CD1c-positive myeloid dendritic cell (primary cell): ENCODE data around the gene GLRX5.

ENCODE experiments used
- DNase-seq: peaks from one replicate; pipeline ENCODE4 v3.0.0-alpha.2; 2016; ENCODE audit errors: extremely low spot score

Gene GLRX5

GRCh38 chr14:95535226-95536021 lies 574 bp downstream of the GLRX5 start:
- DNase-seq: no peak

GRCh38 chr14:95536036-95536593 lies 1.3 kb downstream of the GLRX5 start:
- DNase-seq: no peak

DNA sequence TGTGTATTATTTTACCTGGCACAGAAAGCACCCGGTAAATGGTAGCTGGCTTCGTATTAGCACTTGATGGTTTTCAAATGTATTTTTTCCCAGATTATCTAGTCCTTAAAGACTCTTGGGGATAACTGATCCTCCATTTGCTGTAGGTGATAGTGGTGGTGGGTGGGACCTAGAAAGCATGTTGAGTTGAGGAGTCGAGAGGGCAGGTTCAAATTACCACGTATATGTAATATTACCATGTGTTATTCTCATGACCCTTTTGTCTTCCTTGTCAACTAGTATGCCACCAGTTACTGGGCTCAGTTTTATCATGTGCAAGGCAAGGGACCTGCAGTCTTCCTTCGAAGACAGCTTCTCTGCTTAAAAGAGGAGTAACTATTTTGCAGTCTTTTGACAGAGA lies 1.8 kb downstream of the GLRX5 start:
- no peak for DNase-seq

GRCh38 chr14:95537298-95538089 lies 2.6 kb downstream of the GLRX5 start:
- no peak for DNase-seq

DNA sequence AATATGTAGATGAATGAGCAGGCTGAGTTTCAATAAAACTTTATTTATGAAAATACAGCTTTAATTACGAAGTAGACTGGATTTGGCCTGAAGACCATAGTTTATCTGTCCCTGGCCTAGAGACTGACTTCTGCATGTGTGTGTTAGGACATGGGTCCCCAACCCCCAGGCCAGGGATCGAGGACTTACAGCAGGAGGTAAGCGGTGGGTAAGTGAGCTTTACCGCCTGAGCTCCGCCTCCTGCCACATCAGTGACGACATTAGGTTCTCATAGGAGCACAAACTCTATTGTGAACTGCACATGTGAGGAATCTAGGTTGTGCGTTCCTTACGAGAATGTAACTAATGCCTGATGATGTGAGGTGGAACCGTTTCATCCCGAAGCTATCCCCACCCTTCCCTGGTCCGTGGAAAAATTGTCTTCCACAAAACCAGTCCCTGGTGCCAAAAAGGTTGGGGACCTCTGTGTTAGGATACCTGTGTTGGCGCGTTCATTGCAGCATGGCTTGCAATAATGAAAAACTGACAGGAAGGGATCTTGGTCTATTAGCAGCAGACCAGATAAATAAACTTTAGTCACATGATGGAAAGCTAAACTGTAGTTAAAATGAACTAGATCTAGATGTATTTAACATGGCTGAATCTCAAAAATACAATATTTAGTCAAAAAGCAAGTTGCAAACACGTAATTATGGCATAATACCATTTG lies 4.1 kb downstream of the GLRX5 start:
- no peak for DNase-seq

GRCh38 chr14:95540236-95540855 lies 5.5 kb downstream of the GLRX5 start:
- DNase-seq: no peak

GRCh38 chr14:95541346-95541745 lies 6.5 kb downstream of the GLRX5 start:
- no peak for DNase-seq

DNA sequence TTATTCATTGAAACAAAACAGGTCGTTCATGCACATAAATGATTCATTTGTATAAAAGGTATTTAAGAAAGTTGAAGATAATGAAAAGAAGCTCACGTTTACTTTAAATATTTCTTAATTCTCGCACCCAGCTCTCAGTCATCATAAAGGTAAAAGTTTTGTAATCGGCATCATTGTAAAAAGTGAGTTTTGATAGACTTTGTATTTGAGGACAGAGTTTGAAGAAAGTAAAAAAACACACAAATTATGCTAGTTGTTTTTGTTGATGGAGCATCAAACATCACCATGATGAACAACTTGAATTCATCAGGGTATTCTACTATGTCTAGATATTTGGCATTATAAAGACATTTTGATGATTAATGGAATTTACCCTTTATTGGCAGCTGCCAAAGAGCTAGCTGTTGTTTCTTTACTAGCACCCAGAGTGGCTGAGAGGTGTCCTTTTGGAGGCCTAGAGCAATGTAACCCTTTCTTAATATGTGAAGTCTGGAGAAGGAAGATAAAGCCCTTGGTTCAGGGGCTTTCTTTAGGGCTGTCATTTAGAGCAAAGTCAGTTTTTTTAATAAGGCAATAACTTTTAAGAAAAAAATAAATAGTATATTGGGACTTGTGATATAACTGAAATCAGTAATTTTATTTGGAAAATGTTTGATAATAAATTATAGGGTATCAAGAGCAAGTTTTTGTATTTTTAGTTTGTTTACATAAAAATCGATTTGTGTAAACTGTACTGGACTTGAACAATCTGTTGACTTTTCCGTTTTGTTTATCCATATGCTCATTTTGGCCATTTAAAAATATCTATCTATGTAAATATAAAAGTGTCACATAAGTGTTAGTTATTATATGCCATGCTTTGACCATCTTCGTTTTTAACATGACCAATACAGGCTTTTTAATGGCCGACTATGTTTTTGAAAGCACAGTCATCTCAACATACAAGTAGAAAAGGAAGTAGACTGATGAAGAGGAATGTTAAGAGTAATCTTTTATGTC lies 7.4 kb downstream of the GLRX5 start:
- no peak for DNase-seq

- DNase-seq: no peak
Observed at GRCh38 chr14:95543021-95543420, 8.2 kb downstream of the GLRX5 start.

DNA sequence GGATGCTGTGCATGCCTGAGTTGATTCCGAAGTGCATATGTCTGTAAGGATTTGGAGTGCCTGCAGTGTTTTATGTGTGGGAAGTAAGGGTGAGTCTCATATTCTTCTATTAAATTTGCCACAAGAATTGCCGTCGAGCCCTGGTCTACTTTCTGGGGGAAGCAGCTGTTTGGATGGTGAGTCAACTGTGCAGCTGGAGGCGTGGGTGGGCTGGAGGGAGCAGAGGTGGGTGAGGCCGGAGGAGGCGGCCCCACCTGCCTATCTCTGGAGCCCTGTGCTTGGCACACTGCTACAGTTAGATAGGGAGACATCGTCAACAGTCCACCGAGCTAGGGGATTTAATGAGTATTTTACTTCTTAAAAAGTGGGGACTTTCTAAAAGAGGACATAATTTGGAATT lies 9.7 kb downstream of the GLRX5 start:
- no peak for DNase-seq

GRCh38 chr14:95545515-95546168 lies 10.8 kb downstream of the GLRX5 start:
- DNase-seq: peak; percentile 41

- no peak for DNase-seq
Observed at GRCh38 chr14:95547272-95547625, 12.4 kb downstream of the GLRX5 start.

DNA sequence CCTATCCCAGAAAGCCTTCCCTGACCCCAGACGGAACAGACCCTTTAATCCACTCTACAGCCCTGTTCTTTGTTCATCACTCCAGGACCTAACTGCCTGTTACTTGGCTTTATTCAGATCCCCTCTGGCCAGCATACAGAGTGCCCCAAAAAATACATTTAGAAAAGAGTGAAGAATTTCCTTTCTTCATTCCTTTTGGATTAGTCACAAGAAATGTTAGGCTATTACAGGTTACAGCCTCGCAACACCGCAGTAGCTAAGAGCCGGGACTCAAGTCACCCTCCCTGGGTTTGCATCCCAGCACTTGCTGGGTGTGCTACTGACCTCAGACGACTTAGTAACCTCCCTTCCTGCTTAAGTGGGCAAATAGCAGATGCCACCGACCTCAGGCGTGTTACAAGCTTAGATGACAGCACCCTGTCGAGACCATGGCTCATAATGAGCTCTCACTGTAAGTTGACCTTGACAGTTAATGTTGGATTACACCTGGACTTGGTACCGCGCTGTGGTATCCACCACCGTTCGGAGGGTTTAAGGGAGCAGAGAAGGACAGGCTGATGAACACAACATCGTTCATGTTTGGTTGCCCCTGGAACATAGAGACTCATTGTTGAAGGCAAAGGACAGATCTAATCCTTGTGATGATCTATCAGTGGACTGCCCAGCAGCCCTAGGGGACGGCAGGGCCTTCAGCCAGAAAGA lies 12.9 kb downstream of the GLRX5 start:
- no peak for DNase-seq

GRCh38 chr14:95548328-95548929 lies 13.6 kb downstream of the GLRX5 start:
- DNase-seq: no peak

- DNase-seq: no peak
Observed at GRCh38 chr14:95549656-95550585, 15.1 kb downstream of the GLRX5 start.

DNA sequence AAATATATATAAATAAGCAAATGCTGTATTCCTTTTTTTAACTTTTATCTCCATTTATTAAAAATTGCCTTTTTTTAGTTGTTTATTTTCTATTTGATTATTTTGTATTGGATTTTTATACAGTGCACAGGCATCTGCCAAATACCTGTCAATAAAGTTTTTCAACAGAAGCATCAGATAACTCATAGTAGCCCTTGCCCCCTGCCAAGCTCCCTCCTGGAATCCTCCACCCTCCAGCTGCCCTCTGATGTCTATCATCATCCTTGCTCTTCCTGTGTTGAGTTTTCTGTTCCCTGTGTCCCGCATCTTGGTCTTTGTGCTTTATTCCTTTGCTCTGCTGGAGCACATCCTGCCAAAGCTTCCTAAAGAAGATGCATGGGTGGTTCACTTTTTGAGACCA lies 16.6 kb downstream of the GLRX5 start:
- no peak for DNase-seq

- DNase-seq: no peak
Observed at GRCh38 chr14:95553141-95553540, 18.3 kb downstream of the GLRX5 start.

DNA sequence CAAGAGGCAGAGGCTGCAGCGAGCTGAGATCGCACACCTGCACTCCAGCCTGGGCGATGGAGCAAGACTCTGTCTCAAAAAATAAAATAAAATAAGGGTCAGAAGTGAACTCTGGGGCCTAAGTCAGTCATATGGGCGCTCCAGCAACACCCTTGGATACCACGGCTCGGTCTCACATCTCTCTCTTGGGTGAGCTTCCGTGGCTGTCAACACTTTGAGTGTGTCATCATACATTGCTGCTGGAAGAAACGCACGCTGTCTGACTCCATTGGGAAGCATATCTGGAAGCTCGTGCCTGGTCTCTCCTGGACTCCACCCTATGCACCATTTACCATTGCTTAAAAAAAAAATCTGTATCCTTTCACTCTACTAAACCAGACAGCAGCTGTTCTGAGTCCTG lies 20.2 kb downstream of the GLRX5 start:
- no peak for DNase-seq
